ENCODE results near the gene IPO11.

IPO11 gene

DNA sequence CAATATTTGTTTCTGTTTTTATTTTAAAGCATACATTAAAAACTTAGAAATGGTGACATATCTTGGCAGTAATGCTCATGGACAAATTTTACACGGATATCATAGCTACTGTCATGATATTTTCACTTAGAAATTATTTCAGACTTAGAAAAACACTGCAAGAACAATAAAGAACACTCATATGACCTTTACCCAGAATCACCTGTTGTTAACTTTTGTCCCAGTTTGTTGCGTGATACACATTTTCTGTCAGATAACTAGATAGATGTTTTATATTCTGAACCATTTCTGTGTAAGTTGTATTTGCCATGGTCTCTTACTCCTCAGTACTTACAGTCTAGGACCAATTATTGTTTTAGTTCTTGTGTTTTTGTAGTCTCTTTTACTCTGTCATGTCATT lies 162.5 kb downstream of the IPO11 start:
- DNase-seq = no peak

DNA sequence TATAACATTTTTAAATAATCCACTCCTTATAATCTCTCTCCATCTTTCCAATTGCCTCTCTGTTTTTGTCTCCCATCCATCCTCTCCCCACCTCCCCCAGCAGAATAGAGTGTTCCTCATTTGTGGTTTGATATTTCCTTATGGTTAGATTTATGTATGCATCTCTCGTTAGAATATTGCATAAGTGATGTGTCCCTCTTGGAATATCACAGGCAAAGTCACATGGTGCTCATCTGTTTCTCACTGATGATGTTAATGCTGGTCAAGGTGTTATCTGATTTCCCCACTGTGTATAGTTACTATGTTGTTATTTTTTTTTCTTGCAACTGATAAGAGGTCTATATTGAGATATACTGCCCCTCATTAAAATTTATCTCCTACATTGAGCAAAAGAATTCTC lies 162.9 kb downstream of the IPO11 start:
- DNase-seq = no peak

DNA sequence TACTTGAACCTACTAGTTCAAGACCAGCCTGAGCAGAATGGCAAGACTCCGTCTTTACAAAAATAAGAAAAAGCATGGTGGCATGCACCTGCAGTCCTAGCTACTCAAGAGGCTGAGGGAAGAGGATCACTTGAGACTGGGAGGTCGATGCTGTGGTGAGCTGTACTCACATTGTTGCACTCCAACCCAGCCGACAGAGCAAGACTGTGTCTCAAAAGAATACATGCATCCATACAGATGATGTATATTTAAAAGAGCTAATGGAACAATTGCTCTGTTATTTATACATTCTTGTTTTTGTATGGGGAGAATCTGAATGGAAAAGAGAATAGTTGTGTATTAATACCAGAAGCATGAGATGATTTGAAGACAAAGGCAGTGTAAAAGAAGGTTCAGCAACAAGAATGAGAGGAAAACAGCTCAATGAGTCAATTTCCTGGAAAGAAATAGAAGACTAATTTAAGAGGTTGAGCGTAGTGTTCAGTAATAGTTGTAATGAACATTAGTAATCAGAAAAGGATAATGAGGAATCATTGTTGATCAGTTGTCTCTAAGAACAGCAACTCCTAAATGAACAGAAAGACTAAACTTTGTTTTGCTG lies 164.1 kb downstream of the IPO11 start:
- DNase-seq = no peak

DNA sequence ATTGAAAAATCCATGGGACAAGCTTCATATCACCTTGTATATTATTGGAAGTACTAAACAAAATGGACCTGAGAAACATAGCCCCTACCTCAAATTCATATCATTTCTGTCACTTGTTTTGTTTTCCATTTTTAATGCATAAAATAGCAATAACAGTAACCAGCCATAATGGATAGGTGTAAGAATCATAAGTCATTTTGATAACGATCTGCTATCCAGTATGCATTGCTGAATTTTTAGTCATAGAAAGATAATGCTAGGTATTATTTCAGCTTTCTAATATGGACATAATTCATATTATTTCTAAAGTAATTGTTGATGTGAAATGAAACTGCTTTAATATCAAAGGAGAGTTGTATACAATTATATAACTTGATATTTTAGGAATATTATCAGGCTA lies 164.9 kb downstream of the IPO11 start:
- no peak for DNase-seq

- peak; percentile 12 for DNase-seq
Measured at GRCh38 chr5:62578540-62578939, 166.0 kb downstream of the IPO11 start, which contains the start of gene LRRC70. Gene LRRC70 (plus strand): TSS chr5:62578819. CDS start chr5:62579439, 620 bp downstream.

GRCh38 chr5:62579761-62580160 lies 167.2 kb downstream of the IPO11 start:
- no peak for DNase-seq

- DNase-seq = no peak
Measured at GRCh38 chr5:62581836-62582597, 169.5 kb downstream of the IPO11 start.

DNA sequence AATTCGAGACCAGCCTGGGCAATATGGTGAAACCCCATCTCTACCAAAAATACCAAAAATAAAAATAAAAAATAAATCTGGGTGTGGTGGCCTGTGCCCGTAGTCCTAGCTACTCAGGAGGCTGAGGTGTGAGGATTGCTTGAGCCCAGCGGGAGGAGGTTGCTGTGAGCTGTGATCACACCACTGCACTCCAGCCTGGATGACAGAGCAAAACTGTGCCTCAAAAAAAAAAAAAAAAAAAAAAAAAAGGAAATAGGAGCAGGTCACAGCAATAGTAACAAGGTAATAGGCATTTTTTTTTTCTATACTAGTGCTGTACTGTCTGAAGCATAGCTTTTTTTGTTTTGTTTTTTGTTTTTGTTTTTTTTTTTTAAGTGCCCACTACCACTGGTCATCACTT lies 171.8 kb downstream of the IPO11 start:
- DNase-seq = no peak

DNA sequence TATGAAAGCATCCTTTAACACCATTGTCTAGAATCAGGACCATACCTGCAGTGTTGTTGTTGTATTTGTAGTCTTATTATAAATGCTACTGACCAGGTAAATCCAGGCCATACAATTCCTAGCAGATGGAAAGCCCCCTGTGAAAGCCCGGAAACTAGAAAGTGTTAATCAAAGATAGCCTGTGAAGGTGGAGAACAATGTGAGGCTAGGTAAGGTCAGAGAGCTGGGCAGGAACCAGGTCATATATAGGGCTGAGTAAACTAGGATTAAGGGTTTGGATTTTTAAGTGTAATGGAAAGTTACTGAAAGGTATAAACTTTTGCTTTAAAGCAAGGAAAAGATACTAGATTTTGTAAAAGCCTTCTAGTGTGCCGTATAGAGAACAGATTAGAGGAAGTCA lies 172.7 kb downstream of the IPO11 start:
- no peak for DNase-seq

DNA sequence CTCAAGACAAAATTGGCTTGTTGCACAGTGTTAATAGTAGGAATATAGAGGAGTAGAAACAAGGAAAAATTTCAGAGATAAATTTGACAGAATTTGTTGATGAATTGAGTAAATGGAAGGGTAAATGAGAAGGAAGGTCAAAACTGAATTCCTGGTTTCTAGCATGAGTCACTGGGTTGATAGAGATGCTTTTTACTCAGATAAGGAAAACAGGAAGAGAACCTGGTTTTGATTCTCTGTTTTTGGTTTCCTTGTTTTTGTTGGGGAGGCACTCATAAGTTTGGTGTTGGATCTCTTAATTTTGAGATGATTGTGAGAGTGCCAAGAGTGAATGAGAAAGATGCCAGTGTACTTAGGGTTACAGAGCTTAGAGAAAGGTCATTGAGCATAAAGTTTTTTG lies 173.2 kb downstream of the IPO11 start:
- DNase-seq = no peak

- no peak for DNase-seq
Measured at GRCh38 chr5:62587737-62588136, 175.2 kb downstream of the IPO11 start.

- no peak for DNase-seq
Measured at GRCh38 chr5:62588668-62589067, 176.1 kb downstream of the IPO11 start.

- DNase-seq = no peak
Measured at GRCh38 chr5:62589504-62589903, 176.9 kb downstream of the IPO11 start.

DNA sequence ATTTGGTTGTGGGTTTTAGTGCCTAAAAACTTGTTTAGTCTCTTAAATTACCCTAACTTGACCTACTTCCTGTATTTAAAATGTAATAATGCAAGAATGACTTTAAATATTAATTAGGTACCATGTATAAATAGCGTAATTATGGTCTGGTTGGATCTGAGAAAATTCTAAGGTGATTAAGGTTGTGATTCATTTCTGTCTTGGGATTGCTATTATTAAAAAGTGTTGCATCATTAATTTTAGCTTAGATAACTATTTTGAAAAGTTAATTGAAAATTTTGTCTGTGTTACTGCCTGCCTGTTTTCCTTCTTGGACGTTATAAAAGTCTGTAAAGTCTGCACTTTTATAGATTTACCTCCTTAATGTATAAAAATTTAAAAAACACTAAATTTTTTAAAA lies 177.8 kb downstream of the IPO11 start:
- no peak for DNase-seq

GRCh38 chr5:62592558-62592957 lies 180.0 kb downstream of the IPO11 start:
- peak; percentile 28 for DNase-seq

DNA sequence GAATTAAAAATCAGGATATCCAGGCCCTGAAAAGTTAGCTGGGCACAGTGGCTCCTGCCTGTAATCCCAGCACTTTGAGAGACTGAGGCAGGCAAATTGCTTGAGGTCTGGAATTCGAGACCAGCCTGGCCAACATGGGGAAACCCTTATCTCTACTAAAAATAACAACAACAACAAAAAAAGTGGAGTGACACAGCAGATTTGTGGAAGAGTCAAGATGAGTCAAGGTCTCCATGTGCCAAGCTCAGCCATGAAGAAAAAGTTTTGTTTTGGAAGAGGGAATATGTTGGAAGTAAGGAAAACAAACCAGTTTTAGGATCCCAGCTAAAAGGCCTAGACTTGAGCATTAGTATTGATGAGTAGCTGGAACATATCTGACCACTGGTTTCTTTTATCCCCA lies 180.8 kb downstream of the IPO11 start:
- DNase-seq = no peak

- no peak for DNase-seq
Measured at GRCh38 chr5:62594364-62594984, 181.9 kb downstream of the IPO11 start.

GRCh38 chr5:62596096-62596495 lies 183.5 kb downstream of the IPO11 start:
- no peak for DNase-seq

DNA sequence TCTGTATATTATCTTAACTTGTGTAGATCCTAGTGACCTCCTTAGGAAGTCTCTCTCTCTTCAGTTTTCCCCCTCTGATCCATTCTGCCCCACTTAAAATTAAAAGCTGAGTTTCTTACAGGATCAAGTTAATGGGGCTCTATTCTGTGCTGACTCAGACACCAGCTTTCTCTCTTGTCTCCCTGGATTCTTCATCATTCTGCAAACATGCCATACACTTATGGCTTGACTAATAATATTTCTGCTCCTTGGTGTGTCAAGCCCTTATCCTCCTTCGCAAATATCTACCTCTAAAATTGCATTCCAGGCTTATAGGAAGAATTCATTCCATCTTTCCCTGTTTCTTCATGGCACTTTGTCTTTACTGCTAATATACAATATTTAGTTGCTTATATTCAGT lies 184.1 kb downstream of the IPO11 start:
- DNase-seq = no peak

DNA sequence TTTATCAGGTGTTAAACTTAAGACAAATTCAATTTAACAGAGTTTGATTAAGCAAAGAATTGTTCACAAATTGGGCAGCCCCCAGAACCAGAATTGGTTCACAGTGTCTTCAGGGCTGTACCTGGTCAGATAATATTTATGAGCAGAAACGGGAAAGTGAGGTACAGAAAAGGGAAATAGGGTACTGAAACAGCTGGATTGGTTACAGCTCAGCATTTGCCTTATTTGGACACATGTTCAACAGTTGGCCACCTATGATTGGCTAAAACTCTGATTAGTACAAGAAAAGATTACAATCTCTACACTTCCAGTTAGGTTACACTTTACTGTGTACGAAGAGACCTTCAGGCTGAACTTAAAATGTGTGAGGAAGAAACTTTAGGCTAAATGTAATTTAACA lies 184.8 kb downstream of the IPO11 start:
- DNase-seq = no peak

- no peak for DNase-seq
Measured at GRCh38 chr5:62600560-62601252, 188.1 kb downstream of the IPO11 start.

- DNase-seq = no peak
Measured at GRCh38 chr5:62603934-62604333, 191.4 kb downstream of the IPO11 start.

DNA sequence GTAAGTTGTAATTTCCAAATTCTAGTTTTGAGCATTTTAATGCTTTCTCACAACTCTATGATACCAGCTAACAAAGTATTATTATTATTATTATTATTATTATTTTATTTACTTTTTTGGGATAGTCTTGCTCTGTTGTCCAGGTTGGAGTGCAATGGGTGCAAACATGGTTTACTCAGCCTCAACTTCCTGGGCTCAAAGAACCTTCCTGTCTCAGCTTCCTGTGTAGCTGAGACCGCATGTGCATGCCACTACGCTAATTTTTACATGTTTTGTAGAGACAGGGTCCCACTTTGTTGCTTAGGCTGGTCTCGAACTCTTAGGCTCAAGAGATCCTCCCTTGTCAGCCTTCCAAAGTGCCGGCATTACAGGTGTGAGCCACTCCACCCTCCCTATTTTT lies 193.1 kb downstream of the IPO11 start:
- DNase-seq = no peak

DNA sequence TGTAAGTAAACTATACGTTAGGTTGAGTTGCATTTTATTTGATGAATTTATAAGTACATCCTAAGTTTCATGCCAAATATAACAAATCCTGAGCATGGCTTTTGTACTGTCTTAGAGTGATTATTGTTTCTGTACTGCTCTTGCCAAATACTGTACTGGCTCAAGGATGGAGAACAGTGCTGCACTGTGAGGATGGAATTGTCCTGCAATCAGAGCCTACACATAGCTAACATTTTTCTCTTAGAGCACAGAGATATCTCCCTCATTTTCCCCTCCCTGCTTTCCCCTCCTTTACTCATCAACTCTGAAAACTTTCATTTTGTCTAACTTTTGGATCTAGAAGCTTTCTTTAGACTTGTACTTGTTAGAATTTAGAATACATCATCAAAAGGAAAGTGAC lies 194.3 kb downstream of the IPO11 start:
- no peak for DNase-seq

Data from CD4-positive, alpha-beta T cell treated with Interferon gamma for 1 hour (primary cell).